B cell (primary cell): ENCODE results near the gene ANKDD1B.

ENCODE experiments used
- CTCF ChIP-seq: fragments of 200-600 bp; IDR thresholded peaks from one replicate; pipeline ENCODE4 v1.8.0; 2022; ENCODE audit warnings: antibody characterized with exemption, mild to moderate bottlenecking
- EZH2 ChIP-seq: IDR thresholded peaks from 2 replicates; pipeline ENCODE4 v1.6.1; 2012; ENCODE audit warnings: borderline replicate concordance, low read depth, mild to moderate bottlenecking, moderate library complexity, low read length; ENCODE audit not compliant: insufficient read depth, poor library complexity, severe bottlenecking

DNA sequence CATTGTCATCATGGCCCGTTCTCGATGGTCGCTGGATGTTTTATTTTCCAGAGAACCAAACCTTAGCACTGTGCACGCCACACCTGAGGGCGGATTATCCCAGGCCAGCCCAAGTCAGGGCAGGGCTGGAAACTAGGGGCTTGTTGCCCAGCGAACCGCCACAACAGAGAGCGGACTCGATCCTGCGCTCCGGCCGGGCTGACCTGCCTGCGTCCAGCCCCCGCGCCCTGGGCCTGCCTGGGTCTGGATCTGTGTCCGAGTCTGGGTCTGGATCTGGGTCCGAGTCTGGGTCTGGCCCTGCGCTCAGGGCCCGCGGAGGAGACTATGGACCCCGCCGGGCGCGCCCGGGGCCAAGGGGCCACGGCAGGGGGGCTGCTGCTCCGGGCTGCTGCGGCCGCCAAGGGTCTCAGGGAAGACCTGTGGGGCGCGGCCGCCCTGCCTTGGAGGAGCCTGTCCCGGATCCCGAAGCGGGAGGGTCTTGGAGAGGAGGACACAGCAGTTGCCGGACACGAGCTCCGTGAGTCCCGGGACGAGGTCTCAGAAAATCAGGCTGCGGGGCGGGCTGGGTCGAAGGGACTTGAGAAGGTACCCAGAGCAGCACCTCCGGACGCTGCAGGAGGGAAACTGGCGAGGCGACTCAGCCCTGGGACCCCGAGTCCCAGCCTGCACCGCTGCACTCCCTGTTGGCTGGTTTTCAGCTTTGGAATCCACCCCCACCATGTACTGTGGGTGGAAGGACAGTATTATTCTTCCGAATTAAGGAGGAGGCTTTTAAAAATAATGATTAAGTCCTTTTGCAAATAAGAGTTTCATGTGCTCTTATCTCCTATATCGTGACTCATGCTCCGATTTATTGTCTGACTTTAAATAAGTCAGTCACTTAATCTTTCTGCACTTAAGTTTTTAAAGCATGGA lies at the start of gene ANKDD1B:
- TF ChIP-seq CTCF (no peak), EZH2 (no peak)
